ENCODE results near the gene TPCN2.

DNA sequence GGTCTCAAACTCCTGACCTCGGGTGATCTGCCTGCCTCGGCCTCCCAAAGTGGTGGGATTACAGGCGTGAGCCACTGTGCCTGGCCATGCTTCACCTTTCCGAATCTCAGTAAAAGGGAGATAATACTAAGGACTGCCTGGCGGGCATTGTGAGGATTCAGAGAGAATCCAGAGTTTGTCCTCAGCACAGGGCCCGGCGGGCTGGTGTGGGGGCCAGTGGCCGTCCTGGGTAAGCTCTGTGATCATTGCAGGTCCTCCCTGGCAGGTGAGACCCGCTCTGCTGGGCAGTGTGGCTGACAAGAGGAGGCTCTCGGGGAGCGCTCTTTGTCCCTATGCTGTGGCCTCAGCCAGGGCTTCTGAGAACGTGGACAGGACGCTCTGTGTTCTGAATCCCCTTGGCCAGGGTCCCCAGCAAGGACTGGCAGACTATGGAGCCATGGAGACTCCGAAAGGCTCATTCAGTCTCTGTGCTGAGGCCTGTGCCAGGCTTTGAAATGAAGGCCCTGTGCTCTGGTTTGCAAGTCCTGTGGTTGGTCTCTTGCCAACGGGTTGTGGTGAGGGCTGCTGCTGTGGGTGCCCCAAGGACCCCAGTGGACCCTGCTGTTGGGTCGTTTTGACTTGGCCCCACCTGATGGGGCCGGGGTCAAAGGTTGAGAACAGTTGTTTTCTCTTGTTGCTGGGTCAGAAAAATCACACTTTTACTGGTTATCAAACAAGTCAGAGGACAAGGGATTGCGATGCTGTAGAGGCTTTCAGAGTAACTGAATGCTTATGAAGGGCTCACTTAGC is 2.1 kb downstream of the TPCN2 start:
- TF ChIP-seq, protein P1, sequence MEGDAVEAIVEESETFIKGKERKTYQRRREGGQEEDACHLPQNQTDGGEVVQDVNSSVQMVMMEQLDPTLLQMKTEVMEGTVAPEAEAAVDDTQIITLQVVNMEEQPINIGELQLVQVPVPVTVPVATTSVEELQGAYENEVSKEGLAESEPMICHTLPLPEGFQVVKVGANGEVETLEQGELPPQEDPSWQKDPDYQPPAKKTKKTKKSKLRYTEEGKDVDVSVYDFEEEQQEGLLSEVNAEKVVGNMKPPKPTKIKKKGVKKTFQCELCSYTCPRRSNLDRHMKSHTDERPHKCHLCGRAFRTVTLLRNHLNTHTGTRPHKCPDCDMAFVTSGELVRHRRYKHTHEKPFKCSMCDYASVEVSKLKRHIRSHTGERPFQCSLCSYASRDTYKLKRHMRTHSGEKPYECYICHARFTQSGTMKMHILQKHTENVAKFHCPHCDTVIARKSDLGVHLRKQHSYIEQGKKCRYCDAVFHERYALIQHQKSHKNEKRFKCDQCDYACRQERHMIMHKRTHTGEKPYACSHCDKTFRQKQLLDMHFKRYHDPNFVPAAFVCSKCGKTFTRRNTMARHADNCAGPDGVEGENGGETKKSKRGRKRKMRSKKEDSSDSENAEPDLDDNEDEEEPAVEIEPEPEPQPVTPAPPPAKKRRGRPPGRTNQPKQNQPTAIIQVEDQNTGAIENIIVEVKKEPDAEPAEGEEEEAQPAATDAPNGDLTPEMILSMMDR (IDR thresholded peaks at IDR 0.05) = no peak
- TF ChIP-seq POLR2A (IDR thresholded peaks at IDR 0.05) = no peak
